GM20431 (cell line): ENCODE results near the gene LTBP4.
"Not testable (repeated sequence)": the region's sequence is repeated elsewhere in the genome, so short reads cannot be mapped to it uniquely, and the experiment has no call there.

Source experiments
- in situ Hi-C: fragments of 300-500 bp; cut with MseI, MboI; formaldehyde crosslinking; loops from one replicate; pipeline ENCODE4 v1.15.0; 2020; ENCODE audit warnings: low sequenced_read_pairs; ENCODE audit not compliant: unreplicated experiment

Gene LTBP4

DNA sequence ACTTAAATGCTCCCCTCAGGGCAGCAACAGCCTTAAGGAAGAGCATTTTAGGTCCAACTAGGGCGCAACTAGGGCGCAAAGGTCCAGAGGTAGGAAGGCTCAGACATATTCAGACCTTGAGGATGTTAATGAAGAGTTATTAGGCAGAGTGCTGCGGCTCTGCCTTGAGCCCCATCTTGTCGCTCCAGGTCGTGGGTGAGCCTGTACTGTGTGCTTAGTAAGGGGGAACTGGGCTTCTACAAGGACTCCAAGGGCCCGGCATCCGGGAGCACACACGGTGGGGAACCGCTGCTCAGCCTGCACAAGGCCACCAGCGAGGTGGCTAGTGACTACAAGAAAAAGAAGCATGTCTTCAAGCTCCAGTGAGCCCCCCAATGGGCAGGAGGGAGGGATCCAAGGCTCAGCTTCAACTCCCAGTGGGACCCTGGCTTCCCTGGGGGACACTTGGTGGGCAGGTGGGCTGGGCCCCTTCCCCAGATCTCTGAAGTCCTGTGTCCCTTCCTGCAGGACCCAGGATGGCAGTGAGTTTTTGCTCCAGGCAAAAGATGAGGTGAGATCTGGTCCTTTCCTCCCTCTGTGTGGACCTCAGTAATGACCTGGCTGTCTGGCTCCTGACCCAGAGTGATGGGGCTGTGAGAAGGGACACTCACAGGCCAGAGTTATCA, 29.2 kb upstream of the LTBP4 start:
- in situ Hi-C loops, result no loop called here

DNA sequence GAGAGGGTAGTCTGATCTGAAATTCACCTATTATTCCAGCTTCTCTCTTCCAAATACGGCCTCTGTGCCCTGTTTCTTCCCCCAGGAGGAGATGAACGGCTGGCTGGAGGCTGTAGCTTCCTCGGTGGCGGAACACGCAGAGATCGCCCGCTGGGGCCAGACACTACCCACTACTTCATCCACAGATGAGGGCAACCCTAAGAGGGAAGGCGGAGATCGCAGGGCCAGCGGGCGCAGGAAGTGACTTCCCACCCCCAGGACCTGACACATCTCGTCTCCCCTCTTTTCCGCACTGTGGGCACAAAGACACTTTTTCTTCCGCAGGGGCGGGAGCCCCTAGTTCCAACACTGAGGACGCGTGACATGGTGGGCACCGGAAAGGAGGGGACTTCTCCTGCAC, 25.8 kb upstream of the LTBP4 start:
- in situ Hi-C loops, result no loop called here

DNA sequence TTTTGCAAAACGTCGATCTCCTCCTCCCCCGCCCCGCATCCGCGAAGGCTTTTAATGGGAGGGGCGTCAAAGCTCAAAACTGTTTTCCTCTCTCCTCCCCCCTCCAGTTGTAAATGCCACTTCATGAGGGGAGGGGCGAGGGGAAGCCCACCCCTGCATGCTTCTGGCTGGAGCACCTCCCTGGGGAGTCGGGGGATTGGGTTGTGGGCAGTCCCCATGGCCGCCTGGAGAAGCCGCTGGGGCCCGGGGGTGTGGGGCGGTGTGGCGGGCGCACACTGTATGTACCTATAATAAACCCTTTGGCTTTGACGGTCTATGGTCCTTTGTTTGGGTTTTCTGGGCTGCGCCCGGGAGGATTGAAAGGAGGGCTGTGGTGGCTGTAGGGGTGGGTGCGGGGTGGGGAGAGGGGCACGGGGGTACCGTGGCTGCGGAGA, 25.0 kb upstream of the LTBP4 start:
- in situ Hi-C loops, result no loop called here

DNA sequence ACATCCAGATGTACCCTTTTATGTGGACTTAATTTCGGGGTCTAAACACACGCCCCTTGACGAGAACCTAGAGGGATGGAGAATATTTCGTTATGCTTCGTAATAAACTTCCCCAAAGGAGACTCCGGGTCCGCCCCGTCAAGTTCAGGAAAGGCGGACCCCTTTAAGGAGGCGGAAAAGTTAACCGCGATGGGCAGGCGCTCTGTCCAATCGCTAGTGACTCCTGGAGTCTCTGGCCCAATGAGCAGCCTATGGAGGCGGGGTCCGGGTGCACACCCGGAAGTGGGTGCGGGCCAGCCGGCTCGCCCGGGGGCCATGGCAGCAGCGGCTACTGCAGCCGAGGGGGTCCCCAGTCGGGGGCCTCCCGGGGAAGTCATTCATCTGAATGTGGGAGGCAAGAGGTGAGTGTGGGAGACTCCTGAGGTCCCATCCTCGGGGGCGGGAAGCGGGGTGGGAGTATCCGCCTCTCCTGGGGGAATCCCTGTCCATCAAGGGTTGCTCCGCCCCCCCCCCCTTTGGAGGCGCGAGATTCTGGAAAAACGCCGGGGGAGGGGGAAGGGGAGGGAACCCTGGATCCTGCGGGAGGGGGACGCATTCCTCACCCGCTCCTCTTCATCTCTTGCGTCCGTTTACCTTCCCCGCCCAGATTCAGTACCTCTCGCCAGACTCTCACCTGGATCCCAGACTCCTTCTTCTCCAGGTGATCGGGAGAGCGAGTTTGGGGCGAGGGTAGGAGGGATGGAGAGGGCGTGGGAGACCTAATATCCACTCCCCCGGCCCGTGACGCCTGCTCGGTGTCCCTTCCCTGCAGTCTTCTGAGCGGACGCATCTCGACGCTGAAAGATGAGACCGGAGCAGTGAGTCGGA, 24.4 kb upstream of the LTBP4 start, which contains the start of gene SHKBP1:
SHKBP1 (plus strand) TSS at position 289 of the 867 bp plus-strand sequence; CDS start at position 316, 27 bp downstream.
- in situ Hi-C loops, result no loop called here

DNA sequence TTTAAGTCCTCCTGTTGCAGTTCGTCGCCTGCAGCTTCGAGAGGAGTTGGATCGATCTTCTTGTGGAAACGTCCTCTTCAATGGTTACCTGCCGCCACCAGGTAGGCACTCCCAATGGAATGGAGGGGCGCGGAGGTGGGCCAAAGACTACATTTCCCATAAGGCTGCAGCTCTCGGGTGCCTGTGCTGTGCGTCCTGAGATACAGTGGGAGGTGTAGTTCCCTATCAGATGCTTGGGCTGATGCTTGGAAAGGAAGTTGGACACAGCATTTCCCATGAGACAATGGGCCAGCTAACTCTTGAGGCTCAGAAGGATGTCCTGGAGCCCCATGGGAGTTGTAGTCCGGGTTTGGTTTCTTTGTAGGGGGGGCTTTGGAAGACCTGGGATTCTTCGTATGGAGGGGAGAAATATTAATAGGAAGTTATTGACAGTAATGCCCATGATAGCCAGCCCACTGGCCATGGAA, 22.7 kb upstream of the LTBP4 start:
- in situ Hi-C loops, result no loop called here

DNA sequence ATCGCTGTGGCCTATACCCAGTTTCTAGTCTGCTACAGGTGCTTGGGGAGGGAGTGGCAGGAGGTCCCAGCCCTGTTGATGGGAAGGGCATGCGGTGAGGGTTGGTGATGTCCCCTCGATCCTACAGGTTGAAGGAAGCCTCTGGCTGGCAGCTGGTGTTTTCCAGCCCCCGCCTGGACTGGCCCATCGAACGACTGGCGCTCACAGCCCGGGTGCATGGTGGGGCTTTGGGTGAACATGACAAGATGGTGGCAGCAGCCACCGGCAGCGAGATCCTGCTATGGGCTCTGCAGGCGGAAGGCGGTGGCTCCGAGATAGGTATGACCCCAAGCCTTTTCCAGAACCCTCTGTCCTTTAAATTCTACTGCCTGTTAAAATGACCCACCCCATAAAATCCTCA, 20.6 kb upstream of the LTBP4 start:
- in situ Hi-C loops, result no loop called here

DNA sequence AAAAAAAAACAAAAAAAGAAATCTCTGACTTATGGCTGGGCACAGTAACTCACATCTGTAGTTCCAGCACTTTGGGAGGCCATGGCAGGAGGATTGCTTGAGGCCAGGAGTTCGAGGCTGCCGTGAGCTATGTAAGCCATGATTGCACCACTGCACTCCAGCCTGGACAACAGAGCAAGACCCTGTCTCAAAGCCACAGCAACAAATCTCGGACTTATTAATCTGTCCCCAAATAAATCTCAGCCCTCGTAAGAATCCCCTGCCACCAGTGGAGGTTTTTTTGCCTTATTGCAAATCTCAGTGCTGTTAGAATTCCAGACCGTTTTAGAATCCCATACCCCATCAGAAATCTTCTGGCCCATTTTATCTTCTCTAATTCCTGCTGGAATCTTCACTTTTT, 19.6 kb upstream of the LTBP4 start:
- in situ Hi-C loops, result no loop called here

DNA sequence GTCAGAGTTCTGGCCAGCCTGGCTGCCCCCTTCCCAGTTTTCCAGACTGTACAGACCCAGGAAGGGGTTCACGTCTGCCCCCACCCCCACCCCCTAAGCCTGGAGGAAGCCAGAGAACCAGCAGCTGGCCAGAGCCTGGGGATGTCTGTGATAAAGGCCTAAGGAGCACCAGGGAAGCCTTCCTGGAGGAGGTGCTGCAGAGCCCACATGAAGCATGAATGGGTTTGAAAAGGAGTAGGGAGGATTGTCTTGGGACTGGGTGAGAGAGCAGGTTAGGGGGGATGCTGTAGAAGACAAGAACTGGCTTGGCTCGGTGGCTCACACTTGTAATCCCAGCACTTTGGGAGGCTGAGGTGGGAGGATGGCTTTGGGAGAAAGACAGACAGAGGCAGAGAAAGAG, 18.7 kb upstream of the LTBP4 start:
- in situ Hi-C loops, result no loop called here

DNA sequence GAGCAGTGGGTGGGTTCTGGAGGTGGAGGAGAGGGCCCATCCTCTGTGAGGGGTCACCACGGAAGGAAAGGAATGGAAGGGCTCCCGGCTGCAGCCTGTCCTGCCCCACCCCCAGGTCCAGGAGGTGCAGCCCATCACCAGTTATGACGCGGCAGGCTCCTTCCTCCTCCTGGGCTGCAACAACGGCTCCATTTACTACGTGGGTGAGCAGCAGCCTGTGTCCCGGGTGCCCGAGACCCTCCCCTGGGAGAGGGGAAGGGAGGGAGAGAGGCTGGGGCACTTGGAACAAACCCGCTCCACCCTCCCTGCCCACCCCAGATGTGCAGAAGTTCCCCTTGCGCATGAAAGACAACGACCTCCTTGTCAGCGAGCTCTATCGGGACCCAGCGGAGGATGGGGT, 17.9 kb upstream of the LTBP4 start:
- in situ Hi-C loops, result no loop called here

DNA sequence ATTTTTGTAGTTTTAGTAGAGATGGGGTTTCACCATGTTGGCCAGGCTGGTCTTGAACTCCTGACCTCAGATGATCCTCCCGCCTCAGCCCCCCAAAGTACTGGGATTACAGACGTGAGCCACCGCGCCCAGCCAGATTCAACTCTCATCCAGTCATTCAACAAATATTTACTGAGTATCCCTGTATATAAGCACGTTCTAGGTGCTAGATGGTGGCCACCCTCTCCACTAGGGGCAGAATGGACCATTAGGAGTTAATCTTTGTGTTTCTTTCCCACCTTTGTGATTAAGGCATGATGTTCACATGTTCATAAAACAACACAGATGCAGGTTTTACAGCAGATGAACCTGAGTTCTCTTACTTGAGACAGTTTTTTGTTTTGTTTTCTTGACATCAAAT, 17.2 kb upstream of the LTBP4 start:
- in situ Hi-C loops, result no loop called here

DNA sequence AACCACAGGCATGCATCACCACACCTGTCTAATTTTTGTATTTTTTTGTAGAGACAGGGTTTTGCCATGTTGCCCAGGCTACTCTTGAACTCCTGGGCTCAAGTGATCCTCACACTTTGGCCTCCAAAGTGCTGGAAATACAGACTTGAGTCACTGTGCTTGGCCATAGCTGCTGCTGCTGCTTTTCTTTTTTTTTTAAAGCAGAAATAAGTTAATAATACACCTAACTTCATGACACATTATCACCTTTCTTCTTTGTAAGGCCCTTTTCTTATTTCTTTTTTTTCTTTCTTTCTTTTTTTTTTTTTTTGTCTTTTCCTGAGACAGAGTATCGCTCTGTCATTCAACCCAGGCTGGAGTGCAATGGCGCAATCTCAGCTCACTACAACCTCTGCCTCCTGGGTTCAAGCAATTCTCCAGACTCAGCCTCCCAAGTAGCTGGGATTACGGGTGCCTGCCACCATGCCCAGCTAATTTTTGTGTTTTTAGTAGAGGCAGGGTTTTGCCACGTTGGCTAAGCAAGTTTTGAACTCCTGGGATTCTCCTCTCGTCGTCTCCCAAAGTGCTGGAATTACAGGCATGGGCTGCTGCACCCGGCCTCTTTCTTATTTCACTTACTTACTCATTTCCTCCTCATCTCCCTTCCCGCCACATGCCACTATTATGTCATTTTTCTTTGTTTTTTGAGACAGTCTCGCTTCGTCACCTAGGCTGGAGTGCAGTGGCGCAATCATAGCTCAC, 15.8 kb upstream of the LTBP4 start:
- in situ Hi-C loops, result no loop called here

DNA sequence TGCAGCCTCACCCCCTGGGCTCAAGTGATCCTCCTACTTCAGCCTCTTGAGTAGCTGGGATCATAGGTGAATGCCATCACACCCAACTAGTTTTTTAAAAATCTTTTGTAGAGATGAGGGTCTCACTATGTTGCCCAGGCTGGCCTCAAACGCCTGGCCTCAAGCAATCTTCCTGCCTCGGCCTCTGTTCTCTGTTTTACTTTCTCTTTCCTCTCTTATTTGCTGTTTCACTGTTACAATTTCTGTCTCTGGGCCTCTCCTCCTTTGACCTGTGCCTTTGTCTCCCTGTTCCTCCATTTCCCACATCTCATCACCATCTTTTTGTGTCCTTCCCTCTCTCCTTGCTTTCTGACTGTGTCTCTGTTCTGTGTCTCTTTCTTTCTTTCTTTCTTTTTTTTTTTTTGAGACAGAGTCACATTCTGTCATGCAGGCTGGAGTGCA, 15.2 kb upstream of the LTBP4 start:
- in situ Hi-C loops, result no loop called here

DNA sequence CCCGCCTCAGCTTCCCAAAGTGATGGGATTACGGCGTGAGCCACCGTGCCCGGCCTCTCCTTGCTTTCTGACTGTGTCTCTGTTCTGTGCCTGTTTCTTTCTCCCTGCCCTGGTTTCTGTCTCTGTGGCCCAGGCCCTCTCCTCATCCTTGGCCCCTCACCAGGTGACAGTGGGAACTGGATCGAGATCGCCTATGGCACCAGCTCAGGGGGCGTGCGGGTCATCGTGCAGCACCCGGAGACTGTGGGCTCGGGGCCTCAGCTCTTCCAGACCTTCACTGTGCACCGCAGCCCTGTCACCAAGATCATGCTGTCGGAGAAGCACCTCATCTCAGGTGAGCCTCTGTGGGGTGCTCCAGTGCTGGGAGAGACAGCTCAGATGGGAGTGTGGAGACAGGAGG, 14.6 kb upstream of the LTBP4 start:
- in situ Hi-C loops, result no loop called here

DNA sequence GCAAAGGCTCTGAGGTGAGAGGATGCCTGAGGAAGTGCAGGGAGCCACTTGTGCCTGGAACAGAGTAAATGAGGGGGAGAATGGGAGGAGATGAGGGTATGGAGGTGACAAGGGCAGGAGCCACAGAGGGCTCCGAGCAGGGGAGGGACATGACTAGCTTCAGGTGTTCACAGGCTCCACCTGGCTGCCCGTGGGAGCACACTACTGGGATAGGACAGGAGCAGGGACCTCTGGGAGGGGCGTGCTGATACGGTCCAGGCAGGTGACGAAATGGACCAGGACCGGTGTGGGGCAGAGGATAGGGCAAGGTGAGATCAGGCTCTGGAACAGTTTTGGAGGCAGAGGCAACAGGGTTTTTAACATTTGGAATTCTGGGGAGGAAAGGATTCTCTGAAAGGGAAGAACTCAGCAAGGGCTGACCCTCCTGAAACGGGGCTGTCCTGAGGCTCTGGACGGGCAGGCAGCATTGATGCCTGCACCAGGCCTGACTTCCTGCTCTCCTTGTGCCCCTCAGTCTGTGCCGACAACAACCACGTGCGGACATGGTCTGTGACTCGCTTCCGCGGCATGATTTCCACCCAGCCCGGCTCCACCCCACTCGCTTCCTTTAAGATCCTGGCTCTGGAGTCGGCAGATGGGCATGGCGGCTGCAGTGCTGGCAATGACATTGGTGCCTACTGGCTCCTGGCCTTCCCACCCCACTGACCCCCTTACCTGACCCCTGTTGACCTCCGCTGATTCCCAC, 12.9 kb upstream of the LTBP4 start:
- in situ Hi-C loops, result no loop called here

DNA sequence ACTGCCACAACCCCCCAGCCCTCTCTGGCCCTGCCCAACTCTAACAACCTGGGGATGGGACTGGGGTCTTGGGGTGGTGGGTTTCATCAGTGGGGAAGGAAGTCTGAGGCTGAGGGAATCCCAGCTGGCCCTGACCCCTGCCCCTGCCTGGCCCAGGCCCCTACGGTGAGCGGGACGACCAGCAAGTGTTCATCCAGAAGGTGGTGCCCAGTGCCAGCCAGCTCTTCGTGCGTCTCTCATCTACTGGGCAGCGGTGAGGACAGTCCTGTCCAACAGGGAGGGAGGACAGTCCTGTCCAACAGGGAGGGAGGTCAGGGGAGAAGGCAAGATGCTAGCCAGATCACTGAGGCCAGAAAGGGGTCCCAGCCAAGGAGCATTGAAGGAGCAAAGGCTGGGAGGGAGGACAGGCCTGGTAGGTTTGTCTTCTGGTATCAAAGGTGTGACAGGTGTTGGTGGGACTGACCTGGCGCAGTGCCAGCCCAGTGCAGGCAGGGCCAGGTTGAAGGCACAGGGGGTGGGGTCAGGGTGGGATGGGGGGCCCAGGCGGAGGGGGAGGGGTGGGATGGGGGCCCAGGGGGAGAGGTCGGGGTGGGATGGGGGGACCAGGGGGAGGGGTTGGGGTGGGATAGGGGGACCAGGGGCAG, 12.1 kb upstream of the LTBP4 start:
- in situ Hi-C loops, result no loop called here

DNA sequence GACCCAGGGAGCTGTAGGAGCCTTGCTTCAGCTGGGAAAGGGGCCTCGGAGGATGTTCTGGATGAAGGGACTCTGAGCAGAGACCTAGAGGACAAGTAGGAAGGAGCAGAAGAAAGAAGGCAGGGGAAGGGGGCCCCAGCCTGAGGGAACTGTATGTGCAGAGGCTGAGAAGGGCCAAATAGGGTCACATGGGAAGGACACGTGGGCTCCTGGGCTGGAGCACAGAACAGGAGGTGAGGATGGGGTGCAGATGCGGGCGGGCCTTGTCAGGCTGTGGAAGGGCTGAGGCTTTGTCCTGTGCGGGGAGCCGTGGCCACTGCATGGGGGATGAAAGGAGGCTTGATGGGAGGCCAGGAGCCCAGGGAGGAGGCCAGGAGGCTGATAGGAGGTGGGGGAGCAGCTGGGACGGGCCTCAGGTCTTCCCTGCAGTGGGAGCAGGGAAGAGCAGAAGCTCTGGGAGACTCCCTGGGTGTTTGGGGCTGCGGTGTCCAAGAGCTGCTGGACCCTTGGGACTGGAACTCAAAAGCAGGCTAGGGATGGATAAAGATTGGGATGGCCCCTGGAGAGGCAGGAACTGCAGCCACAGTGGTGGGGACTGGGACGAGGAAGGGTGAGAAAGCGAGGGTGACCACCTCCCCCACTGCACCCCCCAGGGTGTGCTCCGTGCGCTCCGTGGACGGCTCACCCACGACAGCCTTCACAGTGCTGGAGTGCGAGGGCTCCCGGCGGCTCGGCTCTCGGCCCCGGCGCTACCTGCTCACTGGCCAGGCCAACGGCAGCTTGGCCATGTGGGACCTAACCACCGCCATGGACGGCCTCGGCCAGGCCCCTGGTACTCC, 11.4 kb upstream of the LTBP4 start:
- in situ Hi-C loops, result no loop called here

DNA sequence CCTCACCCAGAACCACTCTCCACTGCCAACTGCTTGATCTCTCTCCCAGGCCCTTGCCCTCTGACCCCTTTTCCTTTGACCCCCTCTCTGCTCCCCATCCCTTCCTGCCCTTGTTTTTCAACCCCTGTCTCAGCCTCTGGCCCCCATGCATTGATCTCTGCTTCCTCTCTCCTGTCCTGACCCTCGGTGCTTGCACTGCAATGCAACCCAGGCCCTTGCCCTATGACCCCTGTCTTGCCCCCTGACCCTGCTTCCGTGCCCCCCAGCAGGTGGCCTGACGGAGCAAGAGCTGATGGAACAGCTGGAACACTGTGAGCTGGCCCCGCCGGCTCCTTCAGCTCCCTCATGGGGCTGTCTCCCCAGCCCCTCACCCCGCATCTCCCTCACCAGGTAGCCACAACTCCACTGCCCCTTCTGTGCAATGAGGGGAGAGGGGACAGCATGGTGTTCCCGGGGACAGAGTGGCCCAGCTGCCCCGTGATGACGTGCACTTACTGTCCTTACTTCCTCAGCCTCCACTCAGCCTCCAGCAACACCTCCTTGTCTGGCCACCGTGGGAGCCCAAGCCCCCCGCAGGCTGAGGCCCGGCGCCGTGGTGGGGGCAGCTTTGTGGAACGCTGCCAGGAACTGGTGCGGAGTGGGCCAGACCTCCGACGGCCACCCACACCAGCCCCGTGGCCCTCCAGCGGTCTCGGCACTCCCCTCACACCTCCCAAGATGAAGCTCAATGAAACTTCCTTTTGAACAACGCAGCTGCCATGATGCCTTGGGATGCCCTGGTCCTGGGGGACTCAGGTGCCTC, 10.5 kb upstream of the LTBP4 start:
- in situ Hi-C loops, result no loop called here

DNA sequence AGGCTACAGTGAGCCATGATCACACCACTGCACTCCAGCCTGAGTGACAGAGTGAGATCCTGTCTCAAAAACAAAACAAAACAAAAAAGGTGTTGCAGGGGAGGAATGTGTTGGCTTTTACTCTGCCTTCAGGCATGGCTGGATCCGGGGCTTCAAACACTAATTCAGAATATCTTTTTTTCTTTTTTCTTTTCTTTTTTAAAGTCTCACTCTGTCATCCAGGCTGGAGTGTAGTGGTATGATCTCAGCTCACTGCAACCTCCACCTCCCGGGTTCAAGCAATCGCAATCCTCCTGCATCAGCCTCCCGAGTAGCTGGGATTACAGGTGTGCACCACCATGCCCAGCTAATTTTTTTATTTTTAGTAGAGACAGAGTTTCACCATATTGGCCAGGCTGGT, 9.4 kb upstream of the LTBP4 start:
- in situ Hi-C loops, result not testable (repeated sequence)
